IMR-90 (cell line): Measurements from ENCODE around the gene PTS. TPM values are rescaled to one million over a fixed set of nuclear protein-coding genes. Genes with fewer than 3 reads are reported as not detected.

Experiments used
- ATAC-seq: fragments of 200-7000 bp; cut with Tn5 transposase; 2 replicates; pipeline ENCODE4 v1.9.1; 2020; ENCODE audit warnings: low read depth, mild to moderate bottlenecking, moderate library complexity
- BruUV-seq: library from RNA; stranded (reverse); fragments of 400-500 nt; replicated peaks from 2 replicates; lab custom pipeline; 2021; lab: Mats Ljungman, UMichigan
- CTCF ChIA-PET: fragments of 300-600 bp; formaldehyde crosslinking; extraction: SDS; loops from one replicate; lab custom pipeline; 2021; ENCODE audit warnings: antibody characterized with exemption; lab: Yijun Ruan, JAX
- POLR2A ChIA-PET: fragments of 300-600 bp; sonication (Branson Sonifier 250); formaldehyde crosslinking; loops from one replicate; lab custom pipeline; 2022; ENCODE audit warnings: antibody characterized with exemption; ENCODE audit not compliant: unreplicated experiment; lab: Charles Lee
- DNase-seq: peaks from one replicate; pipeline ENCODE4 v3.0.0; 2013
- H2AFZ ChIP-seq: replicated peaks from 2 replicates; pipeline ENCODE3; 2013; ENCODE audit warnings: low read length, mild to moderate bottlenecking; ENCODE audit not compliant: poor library complexity
- H2AK5ac ChIP-seq: 2 replicates; pipeline ENCODE4 v1.6.1; 2013; ENCODE audit warnings: low read depth, low read length, inconsistent platforms
- H2AK9ac ChIP-seq: replicated peaks from 2 replicates; pipeline ENCODE3; 2013; ENCODE audit warnings: mild to moderate bottlenecking, low read depth, low read length, moderate library complexity; ENCODE audit not compliant: poor library complexity
- H2BK120ac ChIP-seq: 2 replicates; pipeline ENCODE4 v1.6.1; 2013; ENCODE audit warnings: low read depth, low read length, inconsistent platforms
- H2BK15ac ChIP-seq: 3 replicates; pipeline ENCODE4 v1.6.1; 2013; ENCODE audit warnings: low read depth, low read length, inconsistent platforms
- H2BK20ac ChIP-seq: 2 replicates; pipeline ENCODE4 v1.6.1; 2013; ENCODE audit warnings: low read depth, mild to moderate bottlenecking, inconsistent platforms, low read length, moderate library complexity
- H2BK5ac ChIP-seq: 2 replicates; pipeline ENCODE4 v1.6.1; 2013; ENCODE audit warnings: mild to moderate bottlenecking, low read depth, low read length, inconsistent platforms; ENCODE audit not compliant: poor library complexity, severe bottlenecking
- H3K14ac ChIP-seq: replicated peaks from 2 replicates; pipeline ENCODE4 v1.6.1; 2013; ENCODE audit warnings: low read depth, low read length, inconsistent platforms
- H3K18ac ChIP-seq: 2 replicates; pipeline ENCODE4 v1.6.1; 2013; ENCODE audit warnings: low read depth, low read length, control low read depth
- H3K23ac ChIP-seq: 2 replicates; pipeline ENCODE4 v1.6.1; 2013; ENCODE audit warnings: low read depth, low read length, inconsistent platforms
- H3K27ac ChIP-seq: 2 replicates; pipeline ENCODE4 v1.5.1; 2013; ENCODE audit warnings: mild to moderate bottlenecking, control low read depth, low read length; ENCODE audit not compliant: insufficient read depth
- H3K27me3 ChIP-seq: 2 replicates; pipeline ENCODE4 v1.6.1; 2013; ENCODE audit warnings: low read length; ENCODE audit not compliant: control insufficient read depth, insufficient read depth
- H3K36me3 ChIP-seq: 2 replicates; pipeline ENCODE4 v1.6.1; 2013; ENCODE audit warnings: low read length, mixed read lengths; ENCODE audit not compliant: control insufficient read depth, insufficient read depth
- H3K4ac ChIP-seq: 2 replicates; pipeline ENCODE4 v1.6.1; 2013; ENCODE audit warnings: low read depth, low read length, inconsistent platforms
- H3K4me1 ChIP-seq: 2 replicates; pipeline ENCODE4 v1.6.1; 2013; ENCODE audit warnings: low read length, mixed read lengths; ENCODE audit not compliant: control insufficient read depth, insufficient read depth
- H3K4me2 ChIP-seq: 2 replicates; pipeline ENCODE4 v1.6.1; 2013; ENCODE audit warnings: low read depth, mild to moderate bottlenecking, control low read depth, low read length, moderate library complexity
- H3K4me3 ChIP-seq: 2 replicates; pipeline ENCODE4 v1.5.1; 2013; ENCODE audit warnings: low read depth, mild to moderate bottlenecking, control low read depth, low read length, moderate library complexity; ENCODE audit not compliant: insufficient read depth
- H3K56ac ChIP-seq: 2 replicates; pipeline ENCODE4 v1.6.1; 2013; ENCODE audit warnings: low read length, inconsistent platforms; ENCODE audit not compliant: insufficient read depth; ENCODE audit errors: extremely low read depth
- H3K79me1 ChIP-seq, 2 experiments: 2 replicates each; pipeline ENCODE4 v1.6.1; 2013; ENCODE audit warnings: low read length in 2 of 2, inconsistent platforms in 1 of 2, low read depth in 1 of 2
- H3K9ac ChIP-seq: 2 replicates; pipeline ENCODE4 v1.6.1; 2013; ENCODE audit warnings: low read depth, low read length, control low read depth
- H3K9me1 ChIP-seq: 2 replicates; pipeline ENCODE4 v1.6.1; 2013; ENCODE audit warnings: low read length, inconsistent platforms; ENCODE audit not compliant: insufficient read depth
- H3K9me3 ChIP-seq: 2 replicates; pipeline ENCODE4 v1.6.1; 2013; ENCODE audit warnings: low read length; ENCODE audit not compliant: control insufficient read depth, insufficient read depth
- H4K20me1 ChIP-seq: 2 replicates; pipeline ENCODE4 v1.6.1; 2013; ENCODE audit warnings: low read length, inconsistent platforms; ENCODE audit not compliant: insufficient read depth
- H4K5ac ChIP-seq: 2 replicates; pipeline ENCODE4 v1.6.1; 2013; ENCODE audit warnings: mild to moderate bottlenecking, low read depth, low read length, control low read depth
- H4K8ac ChIP-seq, 2 experiments: 2 replicates each; pipeline ENCODE4 v1.6.1; 2013; ENCODE audit warnings: low read depth in 2 of 2, low read length in 2 of 2, control low read depth in 1 of 2, inconsistent platforms in 1 of 2
- H4K91ac ChIP-seq: 2 replicates; pipeline ENCODE4 v1.6.1; 2013; ENCODE audit warnings: low read depth, low read length, inconsistent platforms; ENCODE audit not compliant: insufficient read depth
- BHLHE40 ChIP-seq: fragments of 150-350 bp; IDR thresholded peaks from 2 replicates; pipeline ENCODE4 v1.6.1; 2016; ENCODE audit warnings: mild to moderate bottlenecking, low read depth, low read length
- CEBPB ChIP-seq: IDR thresholded peaks from 2 replicates; pipeline ENCODE4 v1.6.1; 2012; ENCODE audit warnings: low read depth, low read length, improper control_type of control experiment
- CHD1 ChIP-seq: IDR thresholded peaks from 2 replicates; pipeline ENCODE4 v1.6.1; 2012; ENCODE audit warnings: low read depth, low read length, improper control_type of control experiment
- ELK1 ChIP-seq: fragments of 150-350 bp; IDR thresholded peaks from 2 replicates; pipeline ENCODE4 v1.6.1; 2016; ENCODE audit warnings: low read depth, mild to moderate bottlenecking, low read length, moderate library complexity, borderline replicate concordance
- FOS ChIP-seq: fragments of 150-350 bp; IDR thresholded peaks from 2 replicates; pipeline ENCODE4 v1.6.1; 2016; ENCODE audit warnings: low read depth, low read length
- MAFK ChIP-seq: IDR thresholded peaks from 2 replicates; pipeline ENCODE4 v1.6.1; 2012; ENCODE audit warnings: low read depth, low read length, improper control_type of control experiment
- MAZ ChIP-seq: IDR thresholded peaks from 2 replicates; pipeline ENCODE4 v1.6.1; 2012; ENCODE audit warnings: low read depth, mild to moderate bottlenecking, low read length, improper control_type of control experiment, moderate library complexity, borderline replicate concordance
- MXI1 ChIP-seq: IDR thresholded peaks from 2 replicates; pipeline ENCODE4 v1.6.1; 2012; ENCODE audit warnings: low read depth, mild to moderate bottlenecking, low read length, moderate library complexity, borderline replicate concordance
- NFE2L2 ChIP-seq: fragments of 150-350 bp; IDR thresholded peaks from 2 replicates; pipeline ENCODE4 v1.6.1; 2016; ENCODE audit warnings: low read depth, mild to moderate bottlenecking, low read length
- POLR2A ChIP-seq: IDR thresholded peaks from 2 replicates; pipeline ENCODE4 v1.6.1; 2012; ENCODE audit warnings: mild to moderate bottlenecking, low read depth, low read length
- RAD21 ChIP-seq: IDR thresholded peaks from 2 replicates; pipeline ENCODE4 v1.6.1; 2012; ENCODE audit warnings: low read length, improper control_type of control experiment
- RCOR1 ChIP-seq: IDR thresholded peaks from 2 replicates; pipeline ENCODE4 v1.6.1; 2012; ENCODE audit warnings: mild to moderate bottlenecking, low read length, improper control_type of control experiment; ENCODE audit not compliant: insufficient replicate concordance
- RFX5 ChIP-seq: IDR thresholded peaks from 2 replicates; pipeline ENCODE4 v1.8.0; 2012; ENCODE audit warnings: low read depth, mild to moderate bottlenecking, low read length, moderate library complexity
- SMC3 ChIP-seq: fragments of 150-350 bp; IDR thresholded peaks from 2 replicates; pipeline ENCODE4 v1.6.1; 2016; ENCODE audit warnings: low read depth, mild to moderate bottlenecking, antibody characterized with exemption, low read length, moderate library complexity
- USF2 ChIP-seq: fragments of 150-350 bp; IDR thresholded peaks from 2 replicates; pipeline ENCODE4 v1.6.1; 2017; ENCODE audit warnings: mild to moderate bottlenecking, antibody characterized with exemption, low read length, low read depth
- WGBS, 2 experiments: methylation state at CpG; one replicate each; pipeline versions ENCODE4 v1.1.5 to v1.1.7; 2013; ENCODE audit warnings: missing lambda C conversion rate in 2 of 2; ENCODE audit not compliant: insufficient read length in 1 of 2; ENCODE audit errors: extremely low coverage in 2 of 2; 5-methylcytosine and 5-hydroxymethylcytosine counted together
- dilution Hi-C: fragments of 300-500 bp; cut with HindIII; formaldehyde crosslinking; loops from one replicate; pipeline ENCODE4 v1.14.3; 2018; ENCODE audit warnings: low sequenced_read_pairs; ENCODE audit not compliant: unreplicated experiment
- in situ Hi-C: fragments of 300-500 bp; cut with MboI; formaldehyde crosslinking; loops from 3 replicates; pipeline ENCODE4 v1.14.3; 2019; ENCODE audit warnings: low sequenced_read_pairs, inconsistent platforms, mixed read lengths
- intact Hi-C: fragments of 100-400 bp; cut with micrococcal nuclease; formaldehyde crosslinking; loops from 2 replicates; pipeline ENCODE4 v1.10.0; 2022
- polyA plus RNA-seq, 3 experiments: library from polyadenylated mRNA; depleted of rRNA; stranded (reverse); fragments of >200 nt; gene quantifications; 2 replicates each; pipeline ENCODE4 v1.2.3, GENCODE V29; 2012; ENCODE audit warnings: low replicate concordance in 1 of 3
- total RNA-seq: library from RNA; depleted of rRNA; stranded (reverse); fragments of >200 nt; gene quantifications from 2 replicates; pipeline ENCODE4 v1.2.3, GENCODE V29; 2012
- TF ChIP-seq, protein P1 (sequence below): conservative IDR thresholded peaks from 2 replicates; pipeline ENCODE4 v1.5.1; 2012; ENCODE audit warnings: mild to moderate bottlenecking, low read depth, low read length, improper control_type of control experiment

The PTS gene
- total and polyA plus RNA-seq, 2 of the 4 experiments (the other 2 are of a cell fraction): 21.0 to 51.8 TPM

- Histone ChIP-seq H2BK120ac (no peak overlapping the region), H4K91ac (no peak overlapping the region), H3K27me3 (0 out of 2 replicates have a peak, but pooled peaks cover 7% of the 10 kb centered on the region), H3K9ac (no peak overlapping the region), H2AFZ (no peak overlapping the region), H2AK5ac (no peak overlapping the region), H3K4ac (no peak overlapping the region), H4K8ac (no peak overlapping the region), H3K9me3 (no peaks in the 10 kb centered on the region), H3K18ac (no peak overlapping the region), H3K9me1 (no peaks in the 10 kb centered on the region), H3K56ac (no peak overlapping the region), H4K20me1 (no peaks in the 10 kb centered on the region), H3K4me1 (peaks cover 5% of the 10 kb centered on the region), H2AK9ac (no peak overlapping the region), H3K23ac (no peak overlapping the region), H3K4me3 (no peak overlapping the region), H3K14ac (no peak overlapping the region), H2BK15ac (no peak overlapping the region), H3K36me3 (no peaks in the 10 kb centered on the region), H3K27ac (no peak overlapping the region), H2BK20ac (no peak overlapping the region), H3K79me1 (no peaks in the 10 kb centered on the region), H4K5ac (no peak overlapping the region), H2BK5ac (no peak overlapping the region), H3K4me2 (no peak overlapping the region)
- BruUV-seq: no TSS peak
- dilution Hi-C loops (no loop called here), intact Hi-C loops (no loop called here), in situ Hi-C loops (loop anchor here (5.0 to 10.0 kb wide), 2 partner anchors 59 to 1003 kb away; no protein-coding TSS in a partner anchor)
- DNase-seq (no peak), ATAC-seq (no peak)
- ChIA-PET POLR2A (no interaction called here), CTCF (interaction anchor here (1.0 to 2.4 kb wide), 4 partner anchors 59 to 1008 kb away, joined by 4 to 16 read pairs (median 6); no protein-coding TSS in a partner anchor)
- 100% methylated on average over 1 of the region's 4 CpGs; no CpG with 5 or more reads in 1 of the 2 experiments for WGBS, 2 experiments
- TF ChIP-seq FOS: no peak
- no peak for TF ChIP-seq MAFK
- no peak for TF ChIP-seq POLR2A
- TF ChIP-seq MXI1: no peak
- TF ChIP-seq RAD21: no peak
- no peak for TF ChIP-seq ELK1
- TF ChIP-seq CHD1: no peak
- TF ChIP-seq RCOR1: no peak
- TF ChIP-seq SMC3: no peak
- no peak for TF ChIP-seq CEBPB
- no peak for TF ChIP-seq MAZ
- no peak for TF ChIP-seq BHLHE40
- no peak for TF ChIP-seq USF2
- no peak for TF ChIP-seq RFX5
- TF ChIP-seq NFE2L2: no peak
- TF ChIP-seq, protein P1, sequence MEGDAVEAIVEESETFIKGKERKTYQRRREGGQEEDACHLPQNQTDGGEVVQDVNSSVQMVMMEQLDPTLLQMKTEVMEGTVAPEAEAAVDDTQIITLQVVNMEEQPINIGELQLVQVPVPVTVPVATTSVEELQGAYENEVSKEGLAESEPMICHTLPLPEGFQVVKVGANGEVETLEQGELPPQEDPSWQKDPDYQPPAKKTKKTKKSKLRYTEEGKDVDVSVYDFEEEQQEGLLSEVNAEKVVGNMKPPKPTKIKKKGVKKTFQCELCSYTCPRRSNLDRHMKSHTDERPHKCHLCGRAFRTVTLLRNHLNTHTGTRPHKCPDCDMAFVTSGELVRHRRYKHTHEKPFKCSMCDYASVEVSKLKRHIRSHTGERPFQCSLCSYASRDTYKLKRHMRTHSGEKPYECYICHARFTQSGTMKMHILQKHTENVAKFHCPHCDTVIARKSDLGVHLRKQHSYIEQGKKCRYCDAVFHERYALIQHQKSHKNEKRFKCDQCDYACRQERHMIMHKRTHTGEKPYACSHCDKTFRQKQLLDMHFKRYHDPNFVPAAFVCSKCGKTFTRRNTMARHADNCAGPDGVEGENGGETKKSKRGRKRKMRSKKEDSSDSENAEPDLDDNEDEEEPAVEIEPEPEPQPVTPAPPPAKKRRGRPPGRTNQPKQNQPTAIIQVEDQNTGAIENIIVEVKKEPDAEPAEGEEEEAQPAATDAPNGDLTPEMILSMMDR: no peak
Measured at GRCh38 chr11:112281726-112282125, 55.5 kb downstream of the PTS start.
